IMR-90 (cell line): ENCODE results near the gene SNX3. TPM values are rescaled to one million over a fixed set of nuclear protein-coding genes. Genes with fewer than 3 reads are reported as not detected.

Source experiments
- ATAC-seq: fragments of 200-7000 bp; cut with Tn5 transposase; 2 replicates; pipeline ENCODE4 v1.9.1; 2020; ENCODE audit warnings: low read depth, mild to moderate bottlenecking, moderate library complexity
- BruUV-seq: library from RNA; stranded (reverse); fragments of 400-500 nt; replicated peaks from 2 replicates; lab custom pipeline; 2021; lab: Mats Ljungman, UMichigan
- CTCF ChIA-PET: fragments of 300-600 bp; formaldehyde crosslinking; extraction: SDS; loops from one replicate; lab custom pipeline; 2021; ENCODE audit warnings: antibody characterized with exemption; lab: Yijun Ruan, JAX
- POLR2A ChIA-PET: fragments of 300-600 bp; sonication (Branson Sonifier 250); formaldehyde crosslinking; loops from one replicate; lab custom pipeline; 2022; ENCODE audit warnings: antibody characterized with exemption; ENCODE audit not compliant: unreplicated experiment; lab: Charles Lee
- DNase-seq: peaks from one replicate; pipeline ENCODE4 v3.0.0; 2013
- H2AFZ ChIP-seq: replicated peaks from 2 replicates; pipeline ENCODE3; 2013; ENCODE audit warnings: low read length, mild to moderate bottlenecking; ENCODE audit not compliant: poor library complexity
- H2AK5ac ChIP-seq: 2 replicates; pipeline ENCODE4 v1.6.1; 2013; ENCODE audit warnings: low read depth, low read length, inconsistent platforms
- H2AK9ac ChIP-seq: replicated peaks from 2 replicates; pipeline ENCODE3; 2013; ENCODE audit warnings: mild to moderate bottlenecking, low read depth, low read length, moderate library complexity; ENCODE audit not compliant: poor library complexity
- H2BK120ac ChIP-seq: 2 replicates; pipeline ENCODE4 v1.6.1; 2013; ENCODE audit warnings: low read depth, low read length, inconsistent platforms
- H2BK15ac ChIP-seq: 3 replicates; pipeline ENCODE4 v1.6.1; 2013; ENCODE audit warnings: low read depth, low read length, inconsistent platforms
- H2BK20ac ChIP-seq: 2 replicates; pipeline ENCODE4 v1.6.1; 2013; ENCODE audit warnings: low read depth, mild to moderate bottlenecking, inconsistent platforms, low read length, moderate library complexity
- H2BK5ac ChIP-seq: 2 replicates; pipeline ENCODE4 v1.6.1; 2013; ENCODE audit warnings: mild to moderate bottlenecking, low read depth, low read length, inconsistent platforms; ENCODE audit not compliant: poor library complexity, severe bottlenecking
- H3K14ac ChIP-seq: replicated peaks from 2 replicates; pipeline ENCODE4 v1.6.1; 2013; ENCODE audit warnings: low read depth, low read length, inconsistent platforms
- H3K18ac ChIP-seq: 2 replicates; pipeline ENCODE4 v1.6.1; 2013; ENCODE audit warnings: low read depth, low read length, control low read depth
- H3K23ac ChIP-seq: 2 replicates; pipeline ENCODE4 v1.6.1; 2013; ENCODE audit warnings: low read depth, low read length, inconsistent platforms
- H3K27ac ChIP-seq: 2 replicates; pipeline ENCODE4 v1.5.1; 2013; ENCODE audit warnings: mild to moderate bottlenecking, control low read depth, low read length; ENCODE audit not compliant: insufficient read depth
- H3K27me3 ChIP-seq: 2 replicates; pipeline ENCODE4 v1.6.1; 2013; ENCODE audit warnings: low read length; ENCODE audit not compliant: control insufficient read depth, insufficient read depth
- H3K36me3 ChIP-seq: 2 replicates; pipeline ENCODE4 v1.6.1; 2013; ENCODE audit warnings: low read length, mixed read lengths; ENCODE audit not compliant: control insufficient read depth, insufficient read depth
- H3K4ac ChIP-seq: 2 replicates; pipeline ENCODE4 v1.6.1; 2013; ENCODE audit warnings: low read depth, low read length, inconsistent platforms
- H3K4me1 ChIP-seq: 2 replicates; pipeline ENCODE4 v1.6.1; 2013; ENCODE audit warnings: low read length, mixed read lengths; ENCODE audit not compliant: control insufficient read depth, insufficient read depth
- H3K4me2 ChIP-seq: 2 replicates; pipeline ENCODE4 v1.6.1; 2013; ENCODE audit warnings: low read depth, mild to moderate bottlenecking, control low read depth, low read length, moderate library complexity
- H3K4me3 ChIP-seq: 2 replicates; pipeline ENCODE4 v1.5.1; 2013; ENCODE audit warnings: low read depth, mild to moderate bottlenecking, control low read depth, low read length, moderate library complexity; ENCODE audit not compliant: insufficient read depth
- H3K56ac ChIP-seq: 2 replicates; pipeline ENCODE4 v1.6.1; 2013; ENCODE audit warnings: low read length, inconsistent platforms; ENCODE audit not compliant: insufficient read depth; ENCODE audit errors: extremely low read depth
- H3K79me1 ChIP-seq, 2 experiments: 2 replicates each; pipeline ENCODE4 v1.6.1; 2013; ENCODE audit warnings: low read length in 2 of 2, inconsistent platforms in 1 of 2, low read depth in 1 of 2
- H3K9ac ChIP-seq: 2 replicates; pipeline ENCODE4 v1.6.1; 2013; ENCODE audit warnings: low read depth, low read length, control low read depth
- H3K9me1 ChIP-seq: 2 replicates; pipeline ENCODE4 v1.6.1; 2013; ENCODE audit warnings: low read length, inconsistent platforms; ENCODE audit not compliant: insufficient read depth
- H3K9me3 ChIP-seq: 2 replicates; pipeline ENCODE4 v1.6.1; 2013; ENCODE audit warnings: low read length; ENCODE audit not compliant: control insufficient read depth, insufficient read depth
- H4K20me1 ChIP-seq: 2 replicates; pipeline ENCODE4 v1.6.1; 2013; ENCODE audit warnings: low read length, inconsistent platforms; ENCODE audit not compliant: insufficient read depth
- H4K5ac ChIP-seq: 2 replicates; pipeline ENCODE4 v1.6.1; 2013; ENCODE audit warnings: mild to moderate bottlenecking, low read depth, low read length, control low read depth
- H4K8ac ChIP-seq, 2 experiments: 2 replicates each; pipeline ENCODE4 v1.6.1; 2013; ENCODE audit warnings: low read depth in 2 of 2, low read length in 2 of 2, control low read depth in 1 of 2, inconsistent platforms in 1 of 2
- H4K91ac ChIP-seq: 2 replicates; pipeline ENCODE4 v1.6.1; 2013; ENCODE audit warnings: low read depth, low read length, inconsistent platforms; ENCODE audit not compliant: insufficient read depth
- BHLHE40 ChIP-seq: fragments of 150-350 bp; IDR thresholded peaks from 2 replicates; pipeline ENCODE4 v1.6.1; 2016; ENCODE audit warnings: mild to moderate bottlenecking, low read depth, low read length
- CEBPB ChIP-seq: IDR thresholded peaks from 2 replicates; pipeline ENCODE4 v1.6.1; 2012; ENCODE audit warnings: low read depth, low read length, improper control_type of control experiment
- MAFK ChIP-seq: IDR thresholded peaks from 2 replicates; pipeline ENCODE4 v1.6.1; 2012; ENCODE audit warnings: low read depth, low read length, improper control_type of control experiment
- MAZ ChIP-seq: IDR thresholded peaks from 2 replicates; pipeline ENCODE4 v1.6.1; 2012; ENCODE audit warnings: low read depth, mild to moderate bottlenecking, low read length, improper control_type of control experiment, moderate library complexity, borderline replicate concordance
- RCOR1 ChIP-seq: IDR thresholded peaks from 2 replicates; pipeline ENCODE4 v1.6.1; 2012; ENCODE audit warnings: mild to moderate bottlenecking, low read length, improper control_type of control experiment; ENCODE audit not compliant: insufficient replicate concordance
- RFX5 ChIP-seq: IDR thresholded peaks from 2 replicates; pipeline ENCODE4 v1.8.0; 2012; ENCODE audit warnings: low read depth, mild to moderate bottlenecking, low read length, moderate library complexity
- SMC3 ChIP-seq: fragments of 150-350 bp; IDR thresholded peaks from 2 replicates; pipeline ENCODE4 v1.6.1; 2016; ENCODE audit warnings: low read depth, mild to moderate bottlenecking, antibody characterized with exemption, low read length, moderate library complexity
- WGBS, 2 experiments: methylation state at CpG; one replicate each; pipeline versions ENCODE4 v1.1.5 to v1.1.7; 2013; ENCODE audit warnings: missing lambda C conversion rate in 2 of 2; ENCODE audit not compliant: insufficient read length in 1 of 2; ENCODE audit errors: extremely low coverage in 2 of 2; 5-methylcytosine and 5-hydroxymethylcytosine counted together
- dilution Hi-C: fragments of 300-500 bp; cut with HindIII; formaldehyde crosslinking; loops from one replicate; pipeline ENCODE4 v1.14.3; 2018; ENCODE audit warnings: low sequenced_read_pairs; ENCODE audit not compliant: unreplicated experiment
- in situ Hi-C: fragments of 300-500 bp; cut with MboI; formaldehyde crosslinking; loops from 3 replicates; pipeline ENCODE4 v1.14.3; 2019; ENCODE audit warnings: low sequenced_read_pairs, inconsistent platforms, mixed read lengths
- intact Hi-C: fragments of 100-400 bp; cut with micrococcal nuclease; formaldehyde crosslinking; loops from 2 replicates; pipeline ENCODE4 v1.10.0; 2022
- polyA plus RNA-seq, 3 experiments: library from polyadenylated mRNA; depleted of rRNA; stranded (reverse); fragments of >200 nt; gene quantifications; 2 replicates each; pipeline ENCODE4 v1.2.3, GENCODE V29; 2012; ENCODE audit warnings: low replicate concordance in 1 of 3
- total RNA-seq: library from RNA; depleted of rRNA; stranded (reverse); fragments of >200 nt; gene quantifications from 2 replicates; pipeline ENCODE4 v1.2.3, GENCODE V29; 2012
- TF ChIP-seq, protein P1 (sequence below): fragments of 150-350 bp; IDR thresholded peaks from 2 replicates; pipeline ENCODE4 v1.6.1; 2017; ENCODE audit warnings: mild to moderate bottlenecking, antibody characterized with exemption, low read length, low read depth
- TF ChIP-seq, protein P2 (sequence below): conservative IDR thresholded peaks from 2 replicates; pipeline ENCODE4 v1.5.1; 2012; ENCODE audit warnings: mild to moderate bottlenecking, low read depth, low read length, improper control_type of control experiment

Gene SNX3
- total and polyA plus RNA-seq, 2 of the 4 experiments (the other 2 are of a cell fraction): 105 to 159 TPM

DNA sequence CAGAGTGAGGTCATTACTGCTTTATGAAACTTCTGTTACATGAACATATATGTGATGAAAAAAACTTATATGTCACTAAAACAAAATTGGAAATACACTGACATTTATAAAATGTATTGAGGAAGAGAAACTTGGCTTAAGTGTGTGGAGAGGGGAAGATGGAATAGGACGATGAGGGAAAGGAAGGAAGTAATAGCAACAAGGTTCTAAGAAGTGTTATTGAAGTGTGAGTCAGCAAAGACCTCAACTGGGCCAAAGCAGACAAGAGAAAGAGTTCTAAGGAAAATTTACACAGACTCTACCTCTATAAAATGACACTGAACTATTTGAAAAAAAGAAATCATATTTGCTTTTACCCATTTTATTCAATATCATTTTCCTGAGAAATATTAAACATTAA is 38.3 kb downstream of the SNX3 start:
- no peak overlapping the region for H3K4ac ChIP-seq
- H3K79me1 ChIP-seq: peaks cover 11 to 24% of the 10 kb centered on the region in 2 experiments; a peak in 3 of 4 replicates
- no peaks in the 10 kb centered on the region for H3K9me3 ChIP-seq
- in situ Hi-C loops (no loop called here), intact Hi-C loops (no loop called here), dilution Hi-C loops (no loop called here)
- DNase-seq (peak; percentile 43), ATAC-seq (peak; percentile 37)
- no peaks in the 10 kb centered on the region for H3K4me1 ChIP-seq
- peaks cover 3% of the 10 kb centered on the region for H4K20me1 ChIP-seq
- H4K8ac ChIP-seq: no peak overlapping the region
- WGBS, 2 experiments: 100% methylated on average over 1 of the region's 1 CpG; no CpG with 5 or more reads in 1 of the 2 experiments
- H2BK15ac ChIP-seq: no peak overlapping the region
- ChIA-PET CTCF (no interaction called here), POLR2A (no interaction called here)
- H2BK5ac ChIP-seq: no peak overlapping the region
- no peak overlapping the region for H2AK5ac ChIP-seq
- H3K4me2 ChIP-seq: no peak overlapping the region
- no peak overlapping the region for H4K5ac ChIP-seq
- H2AFZ ChIP-seq: no peak overlapping the region
- H4K91ac ChIP-seq: no peak overlapping the region
- H3K4me3 ChIP-seq: no peak overlapping the region
- BruUV-seq: no TSS peak
- no peaks in the 10 kb centered on the region for H3K27me3 ChIP-seq
- TF ChIP-seq, protein P1, sequence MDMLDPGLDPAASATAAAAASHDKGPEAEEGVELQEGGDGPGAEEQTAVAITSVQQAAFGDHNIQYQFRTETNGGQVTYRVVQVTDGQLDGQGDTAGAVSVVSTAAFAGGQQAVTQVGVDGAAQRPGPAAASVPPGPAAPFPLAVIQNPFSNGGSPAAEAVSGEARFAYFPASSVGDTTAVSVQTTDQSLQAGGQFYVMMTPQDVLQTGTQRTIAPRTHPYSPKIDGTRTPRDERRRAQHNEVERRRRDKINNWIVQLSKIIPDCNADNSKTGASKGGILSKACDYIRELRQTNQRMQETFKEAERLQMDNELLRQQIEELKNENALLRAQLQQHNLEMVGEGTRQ: no peak
- no peak for TF ChIP-seq MAZ
- TF ChIP-seq, protein P2, sequence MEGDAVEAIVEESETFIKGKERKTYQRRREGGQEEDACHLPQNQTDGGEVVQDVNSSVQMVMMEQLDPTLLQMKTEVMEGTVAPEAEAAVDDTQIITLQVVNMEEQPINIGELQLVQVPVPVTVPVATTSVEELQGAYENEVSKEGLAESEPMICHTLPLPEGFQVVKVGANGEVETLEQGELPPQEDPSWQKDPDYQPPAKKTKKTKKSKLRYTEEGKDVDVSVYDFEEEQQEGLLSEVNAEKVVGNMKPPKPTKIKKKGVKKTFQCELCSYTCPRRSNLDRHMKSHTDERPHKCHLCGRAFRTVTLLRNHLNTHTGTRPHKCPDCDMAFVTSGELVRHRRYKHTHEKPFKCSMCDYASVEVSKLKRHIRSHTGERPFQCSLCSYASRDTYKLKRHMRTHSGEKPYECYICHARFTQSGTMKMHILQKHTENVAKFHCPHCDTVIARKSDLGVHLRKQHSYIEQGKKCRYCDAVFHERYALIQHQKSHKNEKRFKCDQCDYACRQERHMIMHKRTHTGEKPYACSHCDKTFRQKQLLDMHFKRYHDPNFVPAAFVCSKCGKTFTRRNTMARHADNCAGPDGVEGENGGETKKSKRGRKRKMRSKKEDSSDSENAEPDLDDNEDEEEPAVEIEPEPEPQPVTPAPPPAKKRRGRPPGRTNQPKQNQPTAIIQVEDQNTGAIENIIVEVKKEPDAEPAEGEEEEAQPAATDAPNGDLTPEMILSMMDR: no peak
- no peak for TF ChIP-seq RFX5
- no peak for TF ChIP-seq BHLHE40
- no peak for TF ChIP-seq SMC3
- TF ChIP-seq CEBPB: no peak
- TF ChIP-seq RCOR1: no peak
- no peak for TF ChIP-seq MAFK
- no peak overlapping the region for H3K27ac ChIP-seq
- no peak overlapping the region for H2AK9ac ChIP-seq
- H2BK120ac ChIP-seq: no peak overlapping the region
- H3K56ac ChIP-seq: no peak overlapping the region
- no peak overlapping the region for H3K14ac ChIP-seq
- no peak overlapping the region for H3K23ac ChIP-seq
- H3K36me3 ChIP-seq: peaks cover 8% of the 10 kb centered on the region
- H3K9ac ChIP-seq: no peak overlapping the region
- no peak overlapping the region for H2BK20ac ChIP-seq
- H3K9me1 ChIP-seq: no peaks in the 10 kb centered on the region
- H3K18ac ChIP-seq: no peak overlapping the region
